Neural crest cell (in vitro differentiated cells): ENCODE results near the gene PRICKLE2. TPM values are rescaled to one million over a fixed set of nuclear protein-coding genes. Genes with fewer than 3 reads are reported as not detected.

Source experiments
- DNase-seq: peaks from one replicate; pipeline ENCODE4 v3.0.0; 2021; ENCODE audit warnings: low read depth, mixed read lengths, low spot score
- H3K27ac Mint-ChIP-seq: one replicate; pipeline ENCODE4 v1.8.0; 2021; ENCODE audit warnings: mild to moderate bottlenecking, mixed read lengths; ENCODE audit not compliant: unreplicated experiment
- H3K27me3 Mint-ChIP-seq: 2 replicates; pipeline ENCODE4 v1.8.0; 2021; ENCODE audit warnings: low read depth, mild to moderate bottlenecking, mixed read lengths
- H3K36me3 Mint-ChIP-seq: 2 replicates; pipeline ENCODE4 v1.8.0; 2021; ENCODE audit warnings: low read depth, mild to moderate bottlenecking, mixed read lengths
- H3K4me1 Mint-ChIP-seq: 2 replicates; pipeline ENCODE4 v1.8.0; 2021; ENCODE audit warnings: mixed read lengths
- H3K4me3 Mint-ChIP-seq: one replicate; pipeline ENCODE4 v1.8.0; 2021; ENCODE audit warnings: mild to moderate bottlenecking, mixed read lengths
- H3K9me3 Mint-ChIP-seq: 2 replicates; pipeline ENCODE4 v1.8.0; 2021; ENCODE audit warnings: mixed read lengths
- CTCF ChIP-seq: fragments of 200-600 bp; sonication (generic); conservative IDR thresholded peaks from 2 replicates; pipeline ENCODE4 v1.5.0; 2021; ENCODE audit warnings: antibody characterized with exemption, mild to moderate bottlenecking
- total RNA-seq: library from RNA; stranded (reverse); gene quantifications from 2 replicates; pipeline ENCODE4 v1.2.1, GENCODE V29; 2021

The PRICKLE2 gene
- total RNA-seq, 1 donor from 2014 or later = 11.8 TPM

GRCh38 chr3:64223791-64224745, 1.2 kb downstream of the PRICKLE2 start:
- Mint-ChIP-seq H3K27ac (no peak overlapping the region), H3K9me3 (no peaks in the 10 kb centered on the region), H3K36me3 (no peaks in the 10 kb centered on the region), H3K27me3 (no peaks in the 10 kb centered on the region), H3K4me1 (peaks cover 84% of the 10 kb centered on the region), H3K4me3 (peak overlapping the region; percentile 90)
- TF ChIP-seq CTCF = no peak
- no peak for DNase-seq

- no peaks in the 10 kb centered on the region for H3K27me3 Mint-ChIP-seq
- H3K4me1 Mint-ChIP-seq = peaks cover 87% of the 10 kb centered on the region
- no peaks in the 10 kb centered on the region for H3K36me3 Mint-ChIP-seq
Measured at GRCh38 chr3:64222501-64223111, 2.7 kb downstream of the PRICKLE2 start.

GRCh38 chr3:64221571-64222257, 3.6 kb downstream of the PRICKLE2 start:
- Mint-ChIP-seq H3K36me3 (no peaks in the 10 kb centered on the region), H3K4me1 (peaks cover 84% of the 10 kb centered on the region), H3K27ac (peak overlapping the region; percentile 74), H3K9me3 (no peaks in the 10 kb centered on the region), H3K27me3 (no peaks in the 10 kb centered on the region), H3K4me3 (peak overlapping the region; percentile 65)
- no peak for TF ChIP-seq CTCF
- no peak for DNase-seq

More at GRCh38 chr3:64222501-64223111, 2.7 kb downstream of the PRICKLE2 start:
- H3K4me3 Mint-ChIP-seq = peak overlapping the region; percentile 21
- H3K27ac Mint-ChIP-seq = peak overlapping the region; percentile 65
- TF ChIP-seq CTCF = no peak
- DNase-seq = no peak
- H3K9me3 Mint-ChIP-seq = no peaks in the 10 kb centered on the region

- no peak for TF ChIP-seq CTCF
- Mint-ChIP-seq H3K27ac (peak overlapping the region; percentile 74), H3K9me3 (no peaks in the 10 kb centered on the region), H3K36me3 (no peaks in the 10 kb centered on the region), H3K4me1 (peaks cover 83% of the 10 kb centered on the region), H3K27me3 (no peaks in the 10 kb centered on the region), H3K4me3 (no peak overlapping the region)
- no peak for DNase-seq
Measured at GRCh38 chr3:64220161-64220914, 4.9 kb downstream of the PRICKLE2 start.

GRCh38 chr3:64218746-64219145, 6.5 kb downstream of the PRICKLE2 start:
- H3K36me3 Mint-ChIP-seq = peaks cover 3% of the 10 kb centered on the region
- no peak overlapping the region for H3K4me3 Mint-ChIP-seq
- H3K9me3 Mint-ChIP-seq = no peaks in the 10 kb centered on the region
- H3K27me3 Mint-ChIP-seq = no peaks in the 10 kb centered on the region
- DNase-seq = no peak
- H3K27ac Mint-ChIP-seq = no peak overlapping the region
- peaks cover 84% of the 10 kb centered on the region for H3K4me1 Mint-ChIP-seq
- TF ChIP-seq CTCF = no peak
